HG03521 (cell line): ENCODE data around the gene POLR3GL.
"Not testable (repeated sequence)": the region's sequence is repeated elsewhere in the genome, so short reads cannot be mapped to it uniquely, and the experiment has no call there.

Experiments used
- ATAC-seq: cut with Tn5 transposase; IDR thresholded peaks from one replicate; pipeline ENCODE4 v1.9.1; 2021; ENCODE audit warnings: mild to moderate bottlenecking, moderate library complexity; ENCODE audit not compliant: unreplicated experiment

POLR3GL gene

GRCh38 chr1:145964328-145965118 is at the start of gene POLR3GL, which contains the start of gene ANKRD34A:
TSS of gene POLR3GL (plus strand) at chr1:145964690. CDS start at chr1:145974866, 10,176 bp downstream.
TSS of gene ANKRD34A (minus strand) at chr1:145964575. CDS start at chr1:145961759, 2,816 bp downstream.
- ATAC-seq = peak; percentile 90

GRCh38 chr1:145916745-145917144 is 47.7 kb upstream of the POLR3GL start:
- no peak for ATAC-seq

- no peak for ATAC-seq
Observed at GRCh38 chr1:145917595-145917994, 46.9 kb upstream of the POLR3GL start.

- peak; percentile 84 for ATAC-seq
Observed at GRCh38 chr1:145918144-145918991, 46.1 kb upstream of the POLR3GL start, which contains the start of gene PEX11B. TSS of gene PEX11B (minus strand) at chr1:145918717. CDS start at chr1:145918688, 29 bp downstream.

GRCh38 chr1:145918992-145919939 is 45.2 kb upstream of the POLR3GL start:
- ATAC-seq = peak; percentile 9

- ATAC-seq = not testable (repeated sequence)
Observed at GRCh38 chr1:145920297-145920696, 44.2 kb upstream of the POLR3GL start.

- ATAC-seq = no peak
Observed at GRCh38 chr1:145922266-145922665, 42.2 kb upstream of the POLR3GL start.

GRCh38 chr1:145926686-145927062 is 37.8 kb upstream of the POLR3GL start:
- no peak for ATAC-seq

GRCh38 chr1:145927063-145927886 is 37.2 kb upstream of the POLR3GL start, which contains the start of gene RBM8A:
TSS of gene RBM8A (minus strand) at chr1:145927484. CDS start at chr1:145927426, 58 bp downstream.
- peak; percentile 95 for ATAC-seq

- no peak for ATAC-seq
Observed at GRCh38 chr1:145927916-145928643, 36.4 kb upstream of the POLR3GL start.

GRCh38 chr1:145932522-145933009 is 31.9 kb upstream of the POLR3GL start:
- ATAC-seq = not testable (repeated sequence)

GRCh38 chr1:145935708-145936107 is 28.8 kb upstream of the POLR3GL start:
- ATAC-seq = no peak

GRCh38 chr1:145936247-145936646 is 28.2 kb upstream of the POLR3GL start:
- ATAC-seq = no peak

- ATAC-seq = no peak
Observed at GRCh38 chr1:145937436-145937835, 27.1 kb upstream of the POLR3GL start.

- ATAC-seq = no peak
Observed at GRCh38 chr1:145942405-145942804, 22.1 kb upstream of the POLR3GL start.

- ATAC-seq = no peak
Observed at GRCh38 chr1:145942871-145943270, 21.6 kb upstream of the POLR3GL start.

- no peak for ATAC-seq
Observed at GRCh38 chr1:145944532-145944931, 20.0 kb upstream of the POLR3GL start.

GRCh38 chr1:145946477-145946986 is 18.0 kb upstream of the POLR3GL start:
- ATAC-seq = no peak
